Left ventricle myocardium superior (tissue), 1 donor: ENCODE measurements around the gene SPPL3. TPM values are rescaled to one million over a fixed set of nuclear protein-coding genes. Genes with fewer than 3 reads are reported as not detected.
A peak's percentile ranks its signal among the peaks of the same experiment; 100 is the strongest.
"Not testable (repeated sequence)": the region's sequence is repeated elsewhere in the genome, so short reads cannot be mapped to it uniquely, and the experiment has no call there.

Experiments
- ATAC-seq: fragments of 200-7000 bp; cut with Tn5 transposase; one replicate; pipeline ENCODE4 v1.9.1; 2020; ENCODE audit warnings: mild to moderate bottlenecking, moderate library complexity
- DNase-seq: peaks from one replicate; pipeline ENCODE4 v3.0.0-alpha.2; 2020
- intact Hi-C: fragments of 100-400 bp; cut with micrococcal nuclease; formaldehyde crosslinking; loops from one replicate; pipeline ENCODE4 v1.11.0; 2022
- total RNA-seq: library from RNA; stranded (reverse); fragmentation: NEBNext Ultra II Directional; extraction: Animal tissue kit (Norgen Biotek cat#: 25700); gene quantifications from one replicate; pipeline ENCODE4 v1.2.1, GENCODE V29; 2021
- donor health status: DM: no; HTN: yes; CAD: no; lungs with severe emphysema.

Gene SPPL3
- total RNA-seq, 1 donor from 2014 or later = 34.6 TPM

DNA sequence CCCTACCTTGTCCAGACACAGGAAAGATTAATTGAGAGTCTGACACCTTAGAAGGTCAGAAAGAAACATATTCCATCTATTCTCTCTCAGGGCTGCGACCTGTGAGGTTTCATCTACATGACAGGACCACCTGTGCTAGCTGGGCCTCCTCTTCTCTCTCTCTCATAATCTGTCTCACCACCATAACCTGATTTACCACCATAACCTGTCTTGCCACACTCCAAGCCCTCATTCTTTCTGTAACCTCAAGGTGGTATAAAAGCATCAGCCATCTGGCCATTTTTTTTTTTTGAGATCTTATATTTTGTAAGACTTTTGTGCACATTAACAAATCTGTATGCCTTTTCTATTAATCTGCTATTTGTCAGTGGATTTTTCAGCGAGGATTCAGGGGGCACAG lies 103.0 kb downstream of the SPPL3 start:
- intact Hi-C loops = no loop called here
- no peak for ATAC-seq
- no peak for DNase-seq

- DNase-seq (no peak), ATAC-seq (no peak)
- intact Hi-C loops = no loop called here
Observed at GRCh38 chr12:120800665-120801064, 103.5 kb downstream of the SPPL3 start.

DNA sequence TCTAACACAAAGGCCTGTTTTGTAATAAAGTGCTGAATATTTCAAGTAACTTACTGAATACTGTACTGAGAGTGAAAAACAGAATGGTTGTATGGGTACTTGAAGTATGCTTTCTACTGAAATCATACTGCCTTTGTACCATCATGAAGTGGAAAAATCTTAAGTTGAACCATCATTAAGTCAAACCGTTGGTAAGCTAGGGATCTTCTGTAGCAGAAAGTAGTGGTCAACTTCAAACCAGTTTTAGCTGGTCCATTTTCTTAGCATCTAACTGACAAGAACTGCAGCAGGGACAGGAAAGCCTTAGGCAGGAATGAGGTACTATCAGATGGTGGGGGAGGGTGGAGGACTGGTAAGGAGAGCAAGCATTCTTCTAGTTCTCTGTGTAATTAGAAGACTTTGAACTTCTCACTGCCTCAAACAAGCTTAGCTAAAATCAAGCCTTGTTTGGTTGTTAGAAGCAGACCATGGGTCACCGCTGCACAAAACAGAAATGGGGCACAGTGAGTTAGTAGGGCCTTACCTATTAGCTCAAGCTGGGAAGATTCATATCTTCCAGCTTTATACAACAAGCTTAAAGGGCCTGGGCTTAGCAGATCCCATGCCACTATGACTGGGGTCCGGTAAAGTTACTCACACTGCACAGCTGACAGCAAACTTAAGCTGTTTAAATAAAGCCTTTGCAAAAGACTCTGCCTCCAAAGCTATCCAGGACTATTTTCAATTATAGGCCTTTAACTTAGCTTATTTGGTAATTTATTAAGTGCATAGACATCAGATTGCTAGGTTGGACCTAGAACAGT lies 104.7 kb downstream of the SPPL3 start:
- no peak for DNase-seq
- ATAC-seq = no peak
- intact Hi-C loops = no loop called here

DNA sequence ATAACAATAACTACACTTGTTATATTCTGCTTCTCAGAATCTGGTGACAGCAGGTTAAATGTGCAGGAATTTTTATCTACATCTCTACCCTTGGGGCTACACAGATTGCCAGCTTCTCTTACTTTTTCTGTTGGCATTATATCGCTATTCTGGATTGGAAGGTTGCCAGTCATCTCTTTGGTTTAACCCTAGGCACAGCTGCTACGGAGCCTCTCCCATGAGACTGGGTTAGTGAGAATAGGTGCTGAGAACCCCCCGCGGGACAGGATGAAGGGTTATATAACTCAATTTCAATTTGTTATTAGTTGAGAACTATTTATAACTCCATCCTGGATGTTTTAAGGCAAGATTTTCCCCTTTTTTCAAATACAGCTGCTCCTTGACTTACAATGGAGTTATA lies 105.5 kb downstream of the SPPL3 start:
- ATAC-seq (no peak), DNase-seq (no peak)
- intact Hi-C loops = no loop called here

DNA sequence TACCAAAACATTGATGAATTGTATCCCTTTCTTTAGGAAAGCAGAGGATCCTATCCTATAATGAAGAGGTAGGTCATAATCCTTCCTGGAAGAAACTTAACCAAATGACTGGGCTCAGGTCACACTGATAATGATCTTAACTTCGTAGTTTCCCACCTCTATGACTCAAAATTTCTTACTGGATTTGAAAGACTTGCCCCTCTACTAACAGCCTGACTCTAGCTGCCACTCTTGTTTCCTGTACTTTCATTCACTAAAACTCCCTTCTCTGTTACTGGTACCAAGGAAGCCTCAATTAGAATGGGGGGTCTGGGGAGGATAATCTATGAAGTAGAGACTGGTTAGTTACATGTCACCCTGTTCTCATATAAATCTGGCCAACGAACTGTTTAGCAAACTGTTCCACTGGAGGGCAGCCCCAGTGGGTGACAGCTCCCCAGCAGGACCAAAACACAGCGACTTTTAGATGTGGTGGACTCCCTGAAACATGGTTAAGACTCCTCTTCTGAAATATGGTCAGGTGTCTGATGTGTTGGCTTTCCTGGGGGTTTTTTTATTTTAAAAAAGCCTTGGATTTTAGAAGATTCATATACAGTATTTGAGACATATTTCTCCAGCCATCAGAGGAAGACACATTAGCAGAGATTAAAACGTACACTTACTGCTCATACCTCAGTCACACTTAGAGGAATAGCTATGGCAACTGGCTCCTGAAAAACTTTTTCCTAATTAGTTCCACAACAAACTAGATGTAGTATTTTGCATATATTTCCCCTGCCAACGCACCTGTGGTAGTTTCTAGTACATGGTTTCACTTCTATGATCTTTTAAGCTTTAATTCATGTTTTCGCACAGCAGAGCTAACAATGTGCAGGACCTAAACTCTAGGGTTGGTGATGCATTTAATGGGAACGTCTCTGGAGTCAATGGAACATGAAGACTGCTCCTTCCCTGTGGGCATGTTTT lies 106.2 kb downstream of the SPPL3 start:
- DNase-seq (no peak), ATAC-seq (no peak)
- intact Hi-C loops = no loop called here

GRCh38 chr12:120795441-120796178 lies 108.5 kb downstream of the SPPL3 start:
- intact Hi-C loops = no loop called here
- ATAC-seq (no peak), DNase-seq (no peak)

GRCh38 chr12:120793357-120793756 lies 110.8 kb downstream of the SPPL3 start:
- peak; percentile 32 for ATAC-seq
- intact Hi-C loops = no loop called here
- DNase-seq = no peak

DNA sequence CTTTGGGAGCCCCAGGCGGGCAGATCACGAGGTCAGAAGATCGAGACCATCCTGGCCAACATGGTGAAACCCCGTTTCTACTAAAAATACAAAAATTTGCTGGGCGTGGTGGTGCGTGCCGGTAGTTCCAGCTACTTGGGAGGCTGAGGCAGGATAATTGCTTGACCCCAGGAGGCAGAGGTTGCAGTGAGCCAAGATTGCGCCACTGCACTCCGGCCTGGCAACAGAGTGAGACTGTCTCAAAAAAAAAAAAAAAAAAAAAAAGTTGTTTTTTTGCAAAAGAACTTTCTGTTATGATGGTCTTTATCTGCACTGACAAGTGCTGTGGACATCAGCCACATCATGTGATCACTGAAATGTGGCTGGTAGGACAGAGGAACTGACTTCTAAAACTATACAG lies 111.7 kb downstream of the SPPL3 start:
- DNase-seq, ATAC-seq, intact Hi-C loops: not testable (repeated sequence)

GRCh38 chr12:120791669-120792176 lies 112.4 kb downstream of the SPPL3 start:
- ATAC-seq (peak; percentile 24), DNase-seq (no peak)
- intact Hi-C loops = no loop called here

DNA sequence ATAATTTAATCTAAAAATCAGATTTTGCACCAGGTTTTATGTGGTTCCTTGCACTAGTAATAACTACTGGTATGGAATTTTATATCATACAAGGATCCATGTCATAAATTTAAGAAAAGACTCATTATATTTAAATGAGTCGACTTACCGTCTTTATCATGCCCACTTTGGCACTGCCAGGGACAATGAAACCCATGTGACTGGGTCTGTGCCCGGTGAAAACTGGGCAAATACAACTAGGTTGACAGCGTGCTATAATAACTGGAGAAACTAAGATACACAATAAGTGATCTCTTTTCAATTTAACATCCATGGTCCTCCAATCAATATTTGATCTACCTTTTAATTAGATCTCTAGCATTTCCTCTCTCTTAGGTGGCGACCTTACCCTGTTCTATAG lies 114.0 kb downstream of the SPPL3 start:
- intact Hi-C loops = no loop called here
- DNase-seq = no peak
- peak; percentile 33 for ATAC-seq

- ATAC-seq = peak; percentile 83
Observed at GRCh38 chr12:120787889-120788288, 116.3 kb downstream of the SPPL3 start.

GRCh38 chr12:120784804-120785203 lies 119.4 kb downstream of the SPPL3 start:
- intact Hi-C loops = no loop called here
- no peak for ATAC-seq

More at GRCh38 chr12:120787889-120788288, 116.3 kb downstream of the SPPL3 start:
- intact Hi-C loops = no loop called here
- no peak for DNase-seq

GRCh38 chr12:120783197-120783596 lies 121.0 kb downstream of the SPPL3 start:
- ATAC-seq (no peak), DNase-seq (no peak)
- intact Hi-C loops = no loop called here

More at GRCh38 chr12:120784804-120785203, 119.4 kb downstream of the SPPL3 start:
- DNase-seq = no peak

DNA sequence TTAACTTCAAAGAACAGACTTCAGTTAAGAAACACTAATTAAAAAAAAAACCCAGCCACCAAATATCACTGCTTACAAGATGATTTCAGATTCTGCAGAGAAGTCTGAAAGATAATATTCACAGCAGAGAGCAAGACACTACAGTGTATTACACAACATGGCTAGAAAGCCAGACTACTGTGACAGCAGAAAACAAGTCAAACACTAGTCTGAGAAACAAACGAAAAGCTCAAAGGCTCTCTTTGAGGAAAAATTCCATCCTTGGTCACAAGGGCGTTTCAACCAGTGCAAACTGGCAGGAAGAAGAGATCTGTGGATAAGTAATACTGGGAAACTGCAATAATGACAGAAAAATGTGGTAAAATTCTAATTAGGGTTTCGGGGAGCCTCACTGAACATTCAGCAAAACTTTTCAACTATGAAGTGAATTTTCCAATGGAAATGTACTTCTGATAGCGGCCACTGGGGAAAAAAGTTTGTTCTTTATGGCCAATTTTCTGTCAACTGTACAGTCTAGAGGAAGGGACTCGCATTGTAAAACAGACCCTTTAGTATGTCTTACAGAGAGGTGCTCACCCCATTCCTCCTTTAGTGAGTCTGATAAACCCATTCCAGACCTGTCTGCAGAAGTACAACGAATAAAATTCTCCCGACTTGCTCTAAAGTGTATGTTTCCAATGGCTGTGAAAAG lies 128.2 kb downstream of the SPPL3 start:
- intact Hi-C loops = loop anchor here (10.0 kb wide), 1 partner anchor 129 kb away; the partner anchor contains the start of gene SPPL3
- DNase-seq = no peak
- peak; percentile 53 for ATAC-seq

DNA sequence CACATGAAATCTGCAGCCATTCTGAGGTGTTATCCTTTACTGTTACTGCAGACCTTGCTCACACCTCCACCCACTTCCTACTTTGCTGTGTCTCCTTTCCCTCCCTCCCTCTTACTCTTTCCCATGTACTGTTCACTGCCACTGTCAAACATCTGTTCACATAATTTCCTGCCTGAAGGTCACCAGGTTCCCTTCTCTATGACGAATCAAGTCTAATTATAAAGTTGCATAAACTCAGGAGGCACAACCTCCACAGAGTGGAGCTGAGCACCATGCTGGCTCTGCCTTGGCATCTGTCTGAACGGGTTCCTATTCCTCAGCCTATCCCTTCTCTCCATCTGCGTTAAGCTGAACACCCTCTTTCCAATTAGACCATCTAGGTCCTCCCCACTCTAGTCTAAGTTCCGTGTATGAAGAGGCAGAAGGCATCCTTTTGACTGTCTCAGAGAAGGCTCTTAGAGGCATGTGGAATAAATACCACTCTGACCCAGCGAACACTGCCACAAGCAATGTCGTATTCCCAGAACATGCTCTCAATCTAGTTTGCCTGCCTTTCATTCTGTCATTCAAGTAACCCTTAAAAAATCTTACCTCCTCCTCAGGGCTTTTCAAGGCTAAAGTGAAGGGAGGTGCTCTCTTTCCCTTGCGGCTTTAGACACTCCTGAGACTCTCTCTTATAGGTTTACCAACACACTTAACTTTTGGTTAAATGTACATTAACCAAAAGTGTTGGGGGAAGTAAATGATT lies 129.8 kb downstream of the SPPL3 start:
- intact Hi-C loops = loop anchor here (10.0 kb wide), 1 partner anchor 130 kb away; the partner anchor contains the start of gene SPPL3
- peak; percentile 78 for ATAC-seq
- no peak for DNase-seq

- ATAC-seq (no peak), DNase-seq (no peak)
- intact Hi-C loops = loop anchor here (10.0 kb wide), 1 partner anchor 134 kb away; the partner anchor contains the start of gene SPPL3
Observed at GRCh38 chr12:120771097-120771496, 133.1 kb downstream of the SPPL3 start.

DNA sequence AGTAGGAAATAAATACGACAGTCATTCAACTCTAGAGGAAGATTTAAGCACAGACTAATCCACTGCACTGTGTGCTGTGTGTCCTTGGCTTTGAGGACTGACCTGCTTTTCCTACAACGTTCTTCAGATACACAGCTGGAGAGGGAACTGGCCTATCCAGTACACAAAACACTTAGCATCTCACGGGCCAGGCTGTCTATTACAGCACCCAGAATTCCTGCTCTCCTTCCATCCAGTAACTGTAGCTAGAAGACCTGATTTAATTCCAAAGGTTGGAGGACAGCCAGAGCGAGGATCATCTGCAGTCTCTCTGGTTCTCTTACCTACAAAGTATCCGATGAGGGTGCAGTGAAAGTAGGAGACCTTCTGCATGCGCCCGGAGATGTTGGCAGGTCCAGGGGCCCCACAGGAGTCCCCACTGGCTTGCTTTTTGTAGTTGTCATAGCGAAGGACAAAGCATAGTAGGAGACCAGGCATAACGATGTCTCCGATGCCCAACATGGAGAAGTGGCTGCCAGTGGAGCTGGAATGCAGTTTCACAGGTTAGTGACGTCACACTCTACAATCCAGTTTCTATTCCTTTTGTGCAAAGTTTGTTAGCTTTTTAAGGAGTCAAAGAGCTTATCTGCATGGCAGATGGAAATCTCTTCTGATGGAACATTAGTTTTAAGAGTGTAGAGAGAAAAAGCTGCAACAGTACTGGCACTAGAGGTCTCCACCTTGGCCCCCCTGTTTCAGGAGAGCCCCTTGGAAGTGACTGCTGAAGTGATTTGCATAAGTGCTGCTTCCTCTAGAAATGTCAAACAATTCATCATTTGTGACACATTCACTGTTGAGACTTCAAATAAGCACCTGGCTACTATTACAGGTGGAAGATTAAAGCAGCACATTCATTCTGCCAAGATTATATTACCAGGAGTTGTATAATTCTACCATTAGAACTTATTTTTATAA lies 136.8 kb downstream of the SPPL3 start:
- intact Hi-C loops = no loop called here
- ATAC-seq (no peak), DNase-seq (no peak)
